Breast epithelium (tissue), 4 donors: ENCODE results near the gene FLNB. TPM values are rescaled to one million over a fixed set of nuclear protein-coding genes. Genes with fewer than 3 reads are reported as not detected.
"Not testable (repeated sequence)": the region's sequence is repeated elsewhere in the genome, so short reads cannot be mapped to it uniquely, and the experiment has no call there.

ENCODE experiments used
- DNase-seq, 2 donors: peaks; one replicate each; pipeline ENCODE4 v3.0.0-alpha.2; 2019; ENCODE audit warnings: low spot score in 2 of 2
- H3K27ac ChIP-seq, 2 donors: fragments of 200-600 bp; sonication (generic) in 1 of 2; one replicate each; pipeline ENCODE4 v1.5.1; 2016 to 2019; ENCODE audit warnings: mild to moderate bottlenecking in 1 of 2
- H3K27me3 ChIP-seq, 2 donors: fragments of 200-600 bp; sonication (generic) in 1 of 2; one replicate each; pipeline versions ENCODE4 v1.5.1 to v1.6.0; 2017 to 2019; ENCODE audit warnings: control low read depth in 1 of 2, mild to moderate bottlenecking in 1 of 2
- H3K36me3 ChIP-seq: fragments of 200-600 bp; one replicate; pipeline ENCODE4 v1.5.1; 2019
- H3K4me1 ChIP-seq, 2 donors: fragments of 200-600 bp; sonication (generic); one replicate each; pipeline ENCODE4 v1.5.1; 2016 to 2019; ENCODE audit warnings: control low read depth in 1 of 2
- H3K4me3 ChIP-seq, 3 donors: fragments of 200-600 bp; sonication (generic); 1 replicate in 2 of 3; 2 replicates in 1 of 3; pipeline ENCODE4 v1.5.1; 2016 to 2019; ENCODE audit warnings: mild to moderate bottlenecking in 3 of 3, moderate library complexity in 2 of 3
- H3K9me3 ChIP-seq, 2 donors: fragments of 200-600 bp; sonication (generic) in 1 of 2; one replicate each; pipeline ENCODE4 v1.5.1; 2016 to 2019; ENCODE audit warnings: control low read depth in 1 of 2
- POLR2A ChIP-seq: fragments of 450-650 bp; IDR thresholded peaks from one replicate; pipeline ENCODE4 v1.6.1; 2016; ENCODE audit warnings: antibody characterized with exemption, mild to moderate bottlenecking, moderate library complexity
- POLR2AphosphoS5 ChIP-seq, 3 donors: sonication (generic); formaldehyde crosslinking; IDR thresholded peaks; one replicate each; pipeline ENCODE4 v1.6.1; 2017; ENCODE audit warnings: antibody characterized with exemption in 3 of 3
- intact Hi-C: fragments of 100-400 bp; cut with DNase I; formaldehyde crosslinking; loops from one replicate; pipeline ENCODE4 v1.15.1; 2023; ENCODE audit warnings: low total_unique reads
- total RNA-seq, 3 donors: library from RNA; depleted of rRNA; stranded (reverse); fragments of >200 nt; gene quantifications; one replicate each; pipeline ENCODE4 v1.1.0, GENCODE V29; 2016
- TF ChIP-seq, protein P1 (sequence below), 3 donors: fragments of 450-650 bp; IDR thresholded peaks; one replicate each; pipeline ENCODE4 v1.5.1; 2016 to 2017; ENCODE audit warnings: antibody characterized with exemption in 3 of 3, mild to moderate bottlenecking in 3 of 3, moderate library complexity in 3 of 3

Gene FLNB
- total RNA-seq, 3 donors from 2014 or later, result 40.3 to 242 (median 164) TPM

DNA sequence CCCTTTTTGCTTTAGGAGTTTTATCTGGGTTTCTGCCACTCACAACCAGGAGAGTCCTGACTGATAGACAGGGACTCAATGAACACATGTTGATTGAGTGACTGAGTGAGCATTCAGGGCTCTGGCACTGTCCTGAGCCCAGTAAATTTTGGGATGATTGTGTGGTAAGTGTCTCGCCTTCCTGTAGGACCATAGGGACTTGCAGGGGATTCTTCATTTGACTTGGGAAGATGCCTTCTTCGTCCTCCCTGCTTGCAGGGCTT, 22.3 kb upstream of the FLNB start:
- TF ChIP-seq, protein P1, sequence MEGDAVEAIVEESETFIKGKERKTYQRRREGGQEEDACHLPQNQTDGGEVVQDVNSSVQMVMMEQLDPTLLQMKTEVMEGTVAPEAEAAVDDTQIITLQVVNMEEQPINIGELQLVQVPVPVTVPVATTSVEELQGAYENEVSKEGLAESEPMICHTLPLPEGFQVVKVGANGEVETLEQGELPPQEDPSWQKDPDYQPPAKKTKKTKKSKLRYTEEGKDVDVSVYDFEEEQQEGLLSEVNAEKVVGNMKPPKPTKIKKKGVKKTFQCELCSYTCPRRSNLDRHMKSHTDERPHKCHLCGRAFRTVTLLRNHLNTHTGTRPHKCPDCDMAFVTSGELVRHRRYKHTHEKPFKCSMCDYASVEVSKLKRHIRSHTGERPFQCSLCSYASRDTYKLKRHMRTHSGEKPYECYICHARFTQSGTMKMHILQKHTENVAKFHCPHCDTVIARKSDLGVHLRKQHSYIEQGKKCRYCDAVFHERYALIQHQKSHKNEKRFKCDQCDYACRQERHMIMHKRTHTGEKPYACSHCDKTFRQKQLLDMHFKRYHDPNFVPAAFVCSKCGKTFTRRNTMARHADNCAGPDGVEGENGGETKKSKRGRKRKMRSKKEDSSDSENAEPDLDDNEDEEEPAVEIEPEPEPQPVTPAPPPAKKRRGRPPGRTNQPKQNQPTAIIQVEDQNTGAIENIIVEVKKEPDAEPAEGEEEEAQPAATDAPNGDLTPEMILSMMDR (IDR thresholded peaks at IDR 0.05), result no peak
- TF ChIP-seq POLR2AphosphoS5 (IDR thresholded peaks at IDR 0.05), result no peak
- no peak for TF ChIP-seq POLR2A
- Histone ChIP-seq H3K27ac (no peak overlapping the region), H3K4me1 (no peaks in the 10 kb centered on the region), H3K9me3 (no peaks in the 10 kb centered on the region), H3K4me3 (no peak overlapping the region), H3K27me3 (no peaks in the 10 kb centered on the region), H3K36me3 (no peaks in the 10 kb centered on the region)
- DNase-seq, result no peak
- intact Hi-C loops, result no loop called here

DNA sequence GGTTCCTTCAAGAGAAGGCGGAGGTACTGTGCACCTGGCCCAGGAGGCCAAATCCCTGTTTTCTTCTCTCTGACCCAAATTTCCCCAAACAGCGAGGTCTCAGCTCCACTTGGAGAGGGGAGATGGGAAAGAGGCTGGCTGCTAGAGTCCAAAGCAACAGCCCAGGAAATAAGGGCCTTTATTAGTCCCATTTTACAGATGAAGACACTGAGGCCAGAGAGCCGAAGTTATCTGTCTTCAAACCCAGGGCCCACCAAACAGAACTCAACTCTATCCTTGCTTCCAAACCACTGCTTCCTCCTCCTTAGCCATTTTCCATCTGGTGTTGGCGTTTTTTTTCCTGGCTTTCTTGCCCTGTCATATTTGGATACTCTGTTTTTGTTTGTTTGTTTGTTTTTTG, 22.0 kb upstream of the FLNB start:
- Histone ChIP-seq H3K27me3 (no peaks in the 10 kb centered on the region), H3K4me3 (no peak overlapping the region), H3K27ac (no peak overlapping the region), H3K4me1 (no peaks in the 10 kb centered on the region), H3K9me3 (no peaks in the 10 kb centered on the region), H3K36me3 (no peaks in the 10 kb centered on the region)
- no peak for DNase-seq
- intact Hi-C loops, result no loop called here
- TF ChIP-seq POLR2A (no peak), POLR2AphosphoS5 (IDR thresholded peaks at IDR 0.05) (no peak)
- TF ChIP-seq, protein P1 (IDR thresholded peaks at IDR 0.05), result no peak

DNA sequence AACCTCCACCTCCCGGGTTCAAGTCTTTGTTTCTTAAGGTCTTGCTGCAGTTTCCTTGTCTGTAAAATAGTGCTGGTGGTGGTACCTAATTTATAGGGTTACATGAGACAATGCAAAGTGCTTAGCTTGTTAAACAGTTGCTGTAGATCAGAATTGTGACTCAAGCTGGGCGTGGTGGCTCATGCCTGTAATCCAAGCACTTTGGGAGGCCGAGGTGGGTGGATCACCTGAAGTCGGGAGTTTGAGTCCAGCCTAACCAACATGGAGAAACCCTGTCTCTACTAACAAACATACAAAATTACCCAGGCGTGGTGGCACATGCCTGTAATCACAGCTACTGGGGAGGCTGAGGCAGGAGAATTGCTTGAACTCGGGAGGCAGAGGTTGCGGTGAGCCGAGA, 19.0 kb upstream of the FLNB start:
- H3K27ac ChIP-seq, H3K36me3 ChIP-seq, H3K9me3 ChIP-seq, DNase-seq, H3K4me1 ChIP-seq, H3K4me3 ChIP-seq, intact Hi-C loops, H3K27me3 ChIP-seq: not testable (repeated sequence)

DNA sequence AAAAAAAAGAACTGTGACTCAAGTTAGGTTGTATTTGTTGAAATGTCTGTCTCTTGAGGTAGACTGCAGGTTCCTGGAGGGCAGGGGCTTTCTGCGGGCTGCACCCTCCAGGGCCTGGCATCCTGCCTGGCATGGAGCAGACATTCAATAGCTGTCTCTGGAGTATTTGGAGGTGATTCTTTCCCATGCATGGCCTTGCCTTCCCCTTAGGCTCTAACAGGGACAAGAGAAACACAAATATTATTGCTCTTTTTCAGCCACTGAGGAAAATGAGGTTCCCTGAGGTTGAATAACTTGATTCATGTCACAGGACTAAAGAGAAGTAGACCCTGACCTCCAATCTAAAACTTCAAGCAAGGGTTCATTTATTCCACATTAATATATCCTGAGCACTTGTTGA, 18.6 kb upstream of the FLNB start:
- no peaks in the 10 kb centered on the region for H3K36me3 ChIP-seq
- no peaks in the 10 kb centered on the region for H3K4me1 ChIP-seq
- no peak for DNase-seq
- TF ChIP-seq POLR2AphosphoS5 (IDR thresholded peaks at IDR 0.05), result no peak
- TF ChIP-seq, protein P1 (IDR thresholded peaks at IDR 0.05), result no peak
- TF ChIP-seq POLR2A, result no peak
- no peak overlapping the region for H3K4me3 ChIP-seq
- no peak overlapping the region for H3K27ac ChIP-seq
- H3K9me3 ChIP-seq, result no peaks in the 10 kb centered on the region
- no peaks in the 10 kb centered on the region for H3K27me3 ChIP-seq
- intact Hi-C loops, result no loop called here

DNA sequence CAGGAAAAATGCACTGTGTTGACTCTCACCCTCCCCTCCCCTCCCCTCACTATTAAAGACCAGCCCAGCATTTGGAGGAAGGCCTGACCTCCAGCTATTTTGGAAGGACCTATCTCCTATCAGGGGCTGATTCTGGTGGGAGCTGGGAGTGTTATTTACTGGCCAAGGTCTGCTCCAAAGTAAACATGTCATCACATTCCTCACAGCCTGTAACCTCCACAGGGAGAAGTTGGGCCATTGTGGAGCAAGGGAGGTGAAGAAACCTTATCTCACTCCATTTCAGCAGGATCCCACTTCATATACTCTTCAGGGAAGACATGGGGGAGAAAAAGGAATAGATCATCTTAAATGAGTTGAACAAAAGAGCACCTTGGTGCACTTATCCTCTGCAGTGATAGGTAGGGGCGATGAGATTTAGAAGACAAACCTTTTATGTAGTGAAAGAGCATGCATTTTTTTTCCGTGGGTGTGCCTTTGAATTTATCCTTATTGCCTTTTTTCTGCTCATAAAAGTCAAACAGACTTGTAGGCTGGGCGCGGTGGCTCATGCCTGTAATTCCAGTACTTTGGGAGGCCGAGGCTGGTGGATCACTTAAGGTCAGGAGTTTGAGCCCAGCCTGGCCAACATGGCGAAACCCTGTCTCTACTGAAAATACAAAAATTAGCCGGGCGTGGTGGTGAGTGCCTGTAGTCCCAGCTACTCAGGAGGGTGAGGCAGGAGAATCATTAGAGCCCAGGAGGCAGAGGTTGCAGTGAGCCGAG, 15.6 kb upstream of the FLNB start:
- intact Hi-C loops, result no loop called here
- no peaks in the 10 kb centered on the region for H3K4me1 ChIP-seq
- H3K4me3 ChIP-seq, result no peak overlapping the region
- no peak overlapping the region for H3K27ac ChIP-seq
- H3K9me3 ChIP-seq, result no peaks in the 10 kb centered on the region
- no peak for DNase-seq
- no peaks in the 10 kb centered on the region for H3K27me3 ChIP-seq
- TF ChIP-seq, protein P1 (IDR thresholded peaks at IDR 0.05), result no peak
- TF ChIP-seq POLR2AphosphoS5 (IDR thresholded peaks at IDR 0.05), result no peak
- H3K36me3 ChIP-seq, result no peaks in the 10 kb centered on the region
